ENCODE results near the gene JCHAIN. TPM values are rescaled to one million over a fixed set of nuclear protein-coding genes. Genes with fewer than 3 reads are reported as not detected.

JCHAIN gene
- total RNA-seq, 4 donors from 2014 or later, result 2.0 to 138 (median 29.0) TPM; not detected in 1

GRCh38 chr4:70712604-70713452 is 46.5 kb upstream of the JCHAIN start:
- WGBS, 2 donors, result 66 to 71% methylated on average over 3 to 7 of the region's 7 CpGs
- intact Hi-C loops (cut with DNase I), result no loop called here
- H3K4me3 ChIP-seq, result peak overlapping the region in 1 of 4 donors; percentile 21
- no peak for DNase-seq
- no peak for TF ChIP-seq POLR2A (IDR thresholded peaks at IDR 0.05)
- TF ChIP-seq, protein P1, sequence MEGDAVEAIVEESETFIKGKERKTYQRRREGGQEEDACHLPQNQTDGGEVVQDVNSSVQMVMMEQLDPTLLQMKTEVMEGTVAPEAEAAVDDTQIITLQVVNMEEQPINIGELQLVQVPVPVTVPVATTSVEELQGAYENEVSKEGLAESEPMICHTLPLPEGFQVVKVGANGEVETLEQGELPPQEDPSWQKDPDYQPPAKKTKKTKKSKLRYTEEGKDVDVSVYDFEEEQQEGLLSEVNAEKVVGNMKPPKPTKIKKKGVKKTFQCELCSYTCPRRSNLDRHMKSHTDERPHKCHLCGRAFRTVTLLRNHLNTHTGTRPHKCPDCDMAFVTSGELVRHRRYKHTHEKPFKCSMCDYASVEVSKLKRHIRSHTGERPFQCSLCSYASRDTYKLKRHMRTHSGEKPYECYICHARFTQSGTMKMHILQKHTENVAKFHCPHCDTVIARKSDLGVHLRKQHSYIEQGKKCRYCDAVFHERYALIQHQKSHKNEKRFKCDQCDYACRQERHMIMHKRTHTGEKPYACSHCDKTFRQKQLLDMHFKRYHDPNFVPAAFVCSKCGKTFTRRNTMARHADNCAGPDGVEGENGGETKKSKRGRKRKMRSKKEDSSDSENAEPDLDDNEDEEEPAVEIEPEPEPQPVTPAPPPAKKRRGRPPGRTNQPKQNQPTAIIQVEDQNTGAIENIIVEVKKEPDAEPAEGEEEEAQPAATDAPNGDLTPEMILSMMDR (IDR thresholded peaks at IDR 0.05), result no peak
- H3K27ac ChIP-seq, result peak overlapping the region; percentile 37 to 78 (median 54)
- no peaks in the 10 kb centered on the region for H3K27me3 ChIP-seq
- peaks cover 6 to 75% (median 10%) of the 10 kb centered on the region in 3 donors for H3K4me1 ChIP-seq
- H3K36me3 ChIP-seq, result no peaks in the 10 kb centered on the region
- H3K9me3 ChIP-seq, result no peaks in the 10 kb centered on the region

GRCh38 chr4:70712150-70712549 is 45.8 kb upstream of the JCHAIN start:
- H3K27ac ChIP-seq, result peak overlapping the region in 2 of 4 donors; percentile 37 to 78
- no peak overlapping the region for H3K4me3 ChIP-seq
- intact Hi-C loops (cut with DNase I), result no loop called here
- H3K4me1 ChIP-seq, result peaks cover 8 to 82% (median 12%) of the 10 kb centered on the region in 3 donors
- H3K9me3 ChIP-seq, result no peaks in the 10 kb centered on the region
- 36 to 54% methylated on average over 3 of the region's 3 CpGs for WGBS, 2 donors
- DNase-seq, result no peak
- no peaks in the 10 kb centered on the region for H3K27me3 ChIP-seq
- TF ChIP-seq, protein P1 (IDR thresholded peaks at IDR 0.05), result no peak
- no peak for TF ChIP-seq POLR2A (IDR thresholded peaks at IDR 0.05)
- no peaks in the 10 kb centered on the region for H3K36me3 ChIP-seq

GRCh38 chr4:70711599-70711998 is 45.3 kb upstream of the JCHAIN start:
- peak overlapping the region in 1 of 4 donors; percentile 78 for H3K27ac ChIP-seq
- H3K27me3 ChIP-seq, result no peaks in the 10 kb centered on the region
- H3K9me3 ChIP-seq, result no peaks in the 10 kb centered on the region
- no peak overlapping the region for H3K4me3 ChIP-seq
- H3K36me3 ChIP-seq, result no peaks in the 10 kb centered on the region
- intact Hi-C loops (cut with DNase I), result no loop called here
- TF ChIP-seq, protein P1 (IDR thresholded peaks at IDR 0.05), result no peak
- TF ChIP-seq POLR2A (IDR thresholded peaks at IDR 0.05), result no peak
- 68 to 86% methylated on average over 3 of the region's 3 CpGs for WGBS, 2 donors
- peaks cover 14 to 86% (median 17%) of the 10 kb centered on the region in 3 donors for H3K4me1 ChIP-seq
- no peak for DNase-seq

- H3K9me3 ChIP-seq, result no peaks in the 10 kb centered on the region
- H3K27me3 ChIP-seq, result no peaks in the 10 kb centered on the region
- H3K4me1 ChIP-seq, result peaks cover 22 to 78% (median 24%) of the 10 kb centered on the region in 3 donors
- no peaks in the 10 kb centered on the region for H3K36me3 ChIP-seq
- no peak for TF ChIP-seq POLR2A (IDR thresholded peaks at IDR 0.05)
- TF ChIP-seq, protein P1 (IDR thresholded peaks at IDR 0.05), result no peak
- 66 to 81% methylated on average over 7 of the region's 7 CpGs for WGBS, 2 donors
- intact Hi-C loops (cut with DNase I), result no loop called here
- H3K27ac ChIP-seq, result no peak overlapping the region
- no peak for DNase-seq
- no peak overlapping the region for H3K4me3 ChIP-seq
Observed at GRCh38 chr4:70709611-70710205, 43.4 kb upstream of the JCHAIN start.

DNA sequence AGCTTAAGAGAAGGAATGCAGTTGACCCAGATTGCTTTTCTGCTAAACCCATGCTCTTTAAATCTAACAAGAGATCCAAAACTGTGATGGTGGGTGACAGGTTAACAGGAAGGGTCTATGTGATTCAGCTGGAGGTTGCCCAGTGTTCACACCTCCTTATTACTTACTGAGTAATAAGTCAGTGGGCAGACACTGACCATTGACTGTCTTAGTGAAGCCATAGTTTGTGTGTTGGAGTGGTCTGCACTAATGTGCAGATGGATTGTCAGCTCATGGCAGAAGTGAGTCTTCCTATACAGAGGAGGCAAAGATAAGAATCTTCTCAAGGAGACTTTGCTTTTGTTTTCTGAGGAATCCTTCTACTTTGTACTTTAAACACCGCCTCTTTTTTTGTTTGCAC is 40.2 kb upstream of the JCHAIN start:
- H3K4me3 ChIP-seq, result peak overlapping the region; percentile 71 to 93 (median 80)
- no peaks in the 10 kb centered on the region for H3K9me3 ChIP-seq
- no peak for TF ChIP-seq POLR2A (IDR thresholded peaks at IDR 0.05)
- TF ChIP-seq, protein P1 (IDR thresholded peaks at IDR 0.05), result no peak
- 64 to 74% methylated on average over 1 of the region's 1 CpG for WGBS, 2 donors
- H3K4me1 ChIP-seq, result peaks cover 15 to 75% (median 16%) of the 10 kb centered on the region in 3 donors
- H3K27me3 ChIP-seq, result no peaks in the 10 kb centered on the region
- no peak for DNase-seq
- intact Hi-C loops (cut with DNase I), result no loop called here
- H3K27ac ChIP-seq, result peak overlapping the region; percentile 97 to 98 (median 98)
- H3K36me3 ChIP-seq, result no peaks in the 10 kb centered on the region

Measured in esophagus squamous epithelium (tissue), 5 donors.